ENCODE data around the gene PHF1. TPM values are rescaled to one million over a fixed set of nuclear protein-coding genes. Genes with fewer than 3 reads are reported as not detected.
"Not testable (repeated sequence)": the region's sequence is repeated elsewhere in the genome, so short reads cannot be mapped to it uniquely, and the experiment has no call there.

Gene PHF1
- total and polyA plus RNA-seq, 2 of the 4 experiments (the other 2 are of a cell fraction) = 9.0 to 47.2 TPM

DNA sequence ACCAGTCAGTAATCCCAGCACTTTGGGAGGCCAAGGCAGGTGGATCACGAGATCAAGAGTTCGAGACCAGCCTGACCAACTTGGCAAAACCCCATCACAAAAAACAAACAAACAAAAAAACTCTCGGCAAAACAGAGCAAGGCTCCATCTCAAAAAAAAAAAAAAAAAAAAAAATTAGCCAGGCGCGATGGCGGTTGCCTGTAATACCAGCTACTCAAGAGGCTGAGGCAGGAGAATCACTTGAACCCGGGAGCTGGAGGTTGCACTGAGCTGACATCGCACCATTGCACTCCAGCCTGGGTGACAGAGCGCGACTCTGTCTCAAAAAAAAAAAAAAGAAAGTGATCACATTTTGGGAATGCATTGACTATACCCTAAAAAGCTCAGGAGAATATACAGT, 31.6 kb upstream of the PHF1 start:
- H3K4ac ChIP-seq (ENCODE audit: low read depth, low read length); H2AK9ac ChIP-seq (replicated peaks; ENCODE audit: low read depth, low read length, poor library complexity); H3K79me1 ChIP-seq (ENCODE audit: low read depth in 1 of 2, low read length in 2 of 2); H3K18ac ChIP-seq (ENCODE audit: low read depth, low read length); H3K9me1 ChIP-seq (ENCODE audit: insufficient read depth, low read length); H3K36me3 ChIP-seq (ENCODE audit: control insufficient read depth, insufficient read depth, low read length); H2BK120ac ChIP-seq (ENCODE audit: low read depth, low read length); H4K91ac ChIP-seq (ENCODE audit: insufficient read depth, low read depth, low read length); H2BK5ac ChIP-seq (ENCODE audit: low read depth, low read length, poor library complexity, severe bottlenecking); H2BK15ac ChIP-seq (ENCODE audit: low read depth, low read length); H3K4me2 ChIP-seq (ENCODE audit: low read depth, low read length); intact Hi-C loops (cut with micrococcal nuclease); H4K8ac ChIP-seq (ENCODE audit: low read depth in 2 of 2, low read length in 2 of 2); H3K4me3 ChIP-seq (ENCODE audit: insufficient read depth, low read depth, low read length); H3K27ac ChIP-seq (ENCODE audit: insufficient read depth, low read length); H3K27me3 ChIP-seq (ENCODE audit: control insufficient read depth, insufficient read depth, low read length); H3K9me3 ChIP-seq (ENCODE audit: control insufficient read depth, insufficient read depth, low read length); ATAC-seq (ENCODE audit: low read depth); H3K4me1 ChIP-seq (ENCODE audit: control insufficient read depth, insufficient read depth, low read length); H3K14ac ChIP-seq (replicated peaks; ENCODE audit: low read depth, low read length); H3K23ac ChIP-seq (ENCODE audit: low read depth, low read length); H4K5ac ChIP-seq (ENCODE audit: low read depth, low read length); in situ Hi-C loops (cut with MboI; ENCODE audit: low sequenced_read_pairs); H2AFZ ChIP-seq (replicated peaks; ENCODE audit: low read length, poor library complexity); CTCF ChIA-PET; dilution Hi-C loops (cut with HindIII; ENCODE audit: low sequenced_read_pairs, unreplicated experiment); POLR2A ChIA-PET (ENCODE audit: unreplicated experiment); H3K9ac ChIP-seq (ENCODE audit: low read depth, low read length); H2BK20ac ChIP-seq (ENCODE audit: low read depth, low read length); H2AK5ac ChIP-seq (ENCODE audit: low read depth, low read length); DNase-seq; H3K56ac ChIP-seq (ENCODE audit: extremely low read depth, insufficient read depth, low read length); BruUV-seq (replicated peaks); H4K20me1 ChIP-seq (ENCODE audit: insufficient read depth, low read length): not testable (repeated sequence)
- 89% methylated on average over 3 of the region's 10 CpGs; no CpG with 5 or more reads in 1 of the 2 experiments for WGBS, 2 experiments (ENCODE audit: extremely low coverage in 2 of 2, insufficient read length in 1 of 2)
